ENCODE results near the gene TOX4.

Gene TOX4

GRCh38 chr14:21535545-21536417, 58.8 kb downstream of the TOX4 start:
- H3K9me3 ChIP-seq (ENCODE audit: insufficient read depth, low read length): no peaks in the 10 kb centered on the region
- H3K4me3 ChIP-seq (ENCODE audit: insufficient read length, low read depth): peak overlapping the region; percentile 63
- no peak for DNase-seq (ENCODE audit: low read depth, low spot score)
- H3K36me3 ChIP-seq (ENCODE audit: insufficient read depth, insufficient read length, low read length): no peaks in the 10 kb centered on the region
- TF ChIP-seq ZNF274 (IDR thresholded peaks at IDR 0.05; ENCODE audit: low read depth, low read length): no peak
- no peak for TF ChIP-seq YY1 (IDR thresholded peaks at IDR 0.05; ENCODE audit: insufficient read depth, insufficient read length)
- no peak for TF ChIP-seq SUZ12 (IDR thresholded peaks at IDR 0.05; ENCODE audit: extremely low read depth, insufficient read depth, insufficient read length)
- H3K9ac ChIP-seq (ENCODE audit: insufficient read length, low read depth): peak overlapping the region; percentile 72
- peaks cover 7% of the 10 kb centered on the region for H3K27me3 ChIP-seq (ENCODE audit: insufficient read depth, insufficient read length)
- no peaks in the 10 kb centered on the region for H3K4me1 ChIP-seq (ENCODE audit: insufficient read depth, insufficient read length)

GRCh38 chr14:21536418-21537089, 59.6 kb downstream of the TOX4 start:
- Histone ChIP-seq H3K27me3 (ENCODE audit: insufficient read depth, insufficient read length) (peaks cover 7% of the 10 kb centered on the region), H3K9ac (ENCODE audit: insufficient read length, low read depth) (peak overlapping the region; percentile 72), H3K4me3 (ENCODE audit: insufficient read length, low read depth) (peak overlapping the region; percentile 63), H3K9me3 (ENCODE audit: insufficient read depth, low read length) (no peaks in the 10 kb centered on the region), H3K36me3 (ENCODE audit: insufficient read depth, insufficient read length, low read length) (no peaks in the 10 kb centered on the region), H3K4me1 (ENCODE audit: insufficient read depth, insufficient read length) (no peaks in the 10 kb centered on the region)
- no peak for DNase-seq (ENCODE audit: low read depth, low spot score)
- TF ChIP-seq SUZ12 (IDR thresholded peaks at IDR 0.05; ENCODE audit: extremely low read depth, insufficient read depth, insufficient read length) (no peak), YY1 (IDR thresholded peaks at IDR 0.05; ENCODE audit: insufficient read depth, insufficient read length) (no peak), ZNF274 (IDR thresholded peaks at IDR 0.05; ENCODE audit: low read depth, low read length) (no peak)

- peaks cover 7% of the 10 kb centered on the region for H3K27me3 ChIP-seq (ENCODE audit: insufficient read depth, insufficient read length)
- no peak for TF ChIP-seq ZNF274 (IDR thresholded peaks at IDR 0.05; ENCODE audit: low read depth, low read length)
- TF ChIP-seq SUZ12 (IDR thresholded peaks at IDR 0.05; ENCODE audit: extremely low read depth, insufficient read depth, insufficient read length): no peak
- TF ChIP-seq YY1 (IDR thresholded peaks at IDR 0.05; ENCODE audit: insufficient read depth, insufficient read length): no peak
- H3K9me3 ChIP-seq (ENCODE audit: insufficient read depth, low read length): no peaks in the 10 kb centered on the region
- H3K36me3 ChIP-seq (ENCODE audit: insufficient read depth, insufficient read length, low read length): no peaks in the 10 kb centered on the region
- peak overlapping the region; percentile 72 for H3K9ac ChIP-seq (ENCODE audit: insufficient read length, low read depth)
- peak overlapping the region; percentile 63 for H3K4me3 ChIP-seq (ENCODE audit: insufficient read length, low read depth)
- no peaks in the 10 kb centered on the region for H3K4me1 ChIP-seq (ENCODE audit: insufficient read depth, insufficient read length)
- DNase-seq (ENCODE audit: low read depth, low spot score): no peak
Measured at GRCh38 chr14:21537090-21537424, 60.1 kb downstream of the TOX4 start.

- Histone ChIP-seq H3K4me1 (ENCODE audit: insufficient read depth, insufficient read length) (no peaks in the 10 kb centered on the region), H3K9me3 (ENCODE audit: insufficient read depth, low read length) (no peaks in the 10 kb centered on the region), H3K27me3 (ENCODE audit: insufficient read depth, insufficient read length) (peaks cover 7% of the 10 kb centered on the region), H3K36me3 (ENCODE audit: insufficient read depth, insufficient read length, low read length) (no peaks in the 10 kb centered on the region), H3K9ac (ENCODE audit: insufficient read length, low read depth) (no peak overlapping the region), H3K4me3 (ENCODE audit: insufficient read length, low read depth) (no peak overlapping the region)
- DNase-seq (ENCODE audit: low read depth, low spot score): no peak
- no peak for TF ChIP-seq ZNF274 (IDR thresholded peaks at IDR 0.05; ENCODE audit: low read depth, low read length)
- no peak for TF ChIP-seq YY1 (IDR thresholded peaks at IDR 0.05; ENCODE audit: insufficient read depth, insufficient read length)
- TF ChIP-seq SUZ12 (IDR thresholded peaks at IDR 0.05; ENCODE audit: extremely low read depth, insufficient read depth, insufficient read length): no peak
Measured at GRCh38 chr14:21539189-21539940, 62.4 kb downstream of the TOX4 start.

DNA sequence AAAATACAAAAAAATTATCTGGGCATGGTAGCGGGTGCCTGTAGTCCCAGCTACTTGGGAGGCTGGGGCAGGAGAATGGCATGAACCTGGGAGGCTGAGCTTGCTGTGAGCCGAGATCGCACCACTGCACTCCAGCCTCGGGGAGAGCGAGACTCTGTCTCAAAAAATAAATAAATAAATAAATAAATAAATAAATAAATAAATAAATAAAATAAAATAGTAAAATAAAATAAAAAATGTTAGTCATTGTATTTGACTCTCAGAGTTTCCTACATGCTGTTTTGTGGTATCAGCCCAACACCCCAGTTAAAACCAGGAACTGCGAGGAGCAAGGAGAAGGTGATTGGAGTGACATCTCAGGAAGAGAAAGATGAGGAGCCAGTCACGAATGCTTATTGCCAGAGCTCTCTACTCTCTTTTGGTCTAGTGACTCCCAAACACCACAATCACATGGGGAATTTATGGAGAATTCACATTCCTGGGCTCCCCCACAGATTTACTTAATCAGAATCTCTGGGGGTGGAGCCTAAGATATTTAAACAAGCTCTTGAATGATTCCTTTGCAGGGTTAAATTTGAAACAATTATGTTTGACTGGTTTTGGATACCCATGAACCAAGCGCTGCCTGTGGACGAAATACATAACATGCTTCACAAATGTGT, 64.5 kb downstream of the TOX4 start:
- no peak overlapping the region for H3K4me3 ChIP-seq (ENCODE audit: insufficient read length, low read depth)
- no peaks in the 10 kb centered on the region for H3K4me1 ChIP-seq (ENCODE audit: insufficient read depth, insufficient read length)
- H3K9ac ChIP-seq (ENCODE audit: insufficient read length, low read depth): no peak overlapping the region
- no peaks in the 10 kb centered on the region for H3K27me3 ChIP-seq (ENCODE audit: insufficient read depth, insufficient read length)
- no peak for TF ChIP-seq ZNF274 (IDR thresholded peaks at IDR 0.05; ENCODE audit: low read depth, low read length)
- no peak for TF ChIP-seq SUZ12 (IDR thresholded peaks at IDR 0.05; ENCODE audit: extremely low read depth, insufficient read depth, insufficient read length)
- no peak for TF ChIP-seq YY1 (IDR thresholded peaks at IDR 0.05; ENCODE audit: insufficient read depth, insufficient read length)
- peaks cover under 1% of the 10 kb centered on the region; the same call in 1 of the 2 replicates for H3K9me3 ChIP-seq (ENCODE audit: insufficient read depth, low read length)
- no peaks in the 10 kb centered on the region for H3K36me3 ChIP-seq (ENCODE audit: insufficient read depth, insufficient read length, low read length)
- DNase-seq (ENCODE audit: low read depth, low spot score): no peak

DNA sequence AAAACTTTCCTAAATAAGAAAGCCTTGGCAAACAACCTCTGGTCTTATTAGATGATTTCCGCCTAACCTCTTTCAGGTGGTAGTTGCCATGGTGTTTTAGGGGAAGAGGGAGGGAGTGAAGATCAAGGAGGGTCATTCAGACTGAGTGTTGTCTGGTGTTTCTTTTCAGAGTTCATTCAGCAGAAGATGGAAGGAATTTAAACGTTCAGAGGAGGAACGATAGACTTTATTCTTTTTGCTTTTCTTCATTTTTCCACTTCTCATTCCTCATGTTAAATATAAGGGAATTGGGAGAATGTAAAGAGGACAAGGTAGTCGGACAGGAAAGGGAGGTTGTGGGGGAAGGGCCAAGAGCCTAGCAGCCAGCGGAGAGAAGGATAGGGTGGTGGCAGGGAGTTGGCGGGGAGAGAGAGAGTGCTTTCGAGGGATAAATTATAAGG, 66.5 kb downstream of the TOX4 start:
- no peak overlapping the region for H3K9ac ChIP-seq (ENCODE audit: insufficient read length, low read depth)
- TF ChIP-seq ZNF274 (IDR thresholded peaks at IDR 0.05; ENCODE audit: low read depth, low read length) (no peak), SUZ12 (IDR thresholded peaks at IDR 0.05; ENCODE audit: extremely low read depth, insufficient read depth, insufficient read length) (no peak), YY1 (IDR thresholded peaks at IDR 0.05; ENCODE audit: insufficient read depth, insufficient read length) (no peak)
- H3K9me3 ChIP-seq (ENCODE audit: insufficient read depth, low read length): peaks cover 8% of the 10 kb centered on the region; the same call in 1 of the 2 replicates
- no peaks in the 10 kb centered on the region for H3K4me1 ChIP-seq (ENCODE audit: insufficient read depth, insufficient read length)
- H3K4me3 ChIP-seq (ENCODE audit: insufficient read length, low read depth): no peak overlapping the region
- H3K27me3 ChIP-seq (ENCODE audit: insufficient read depth, insufficient read length): no peaks in the 10 kb centered on the region
- no peaks in the 10 kb centered on the region for H3K36me3 ChIP-seq (ENCODE audit: insufficient read depth, insufficient read length, low read length)
- DNase-seq (ENCODE audit: low read depth, low spot score): no peak
